Thoracic aorta (tissue), 2 donors: ENCODE results near the gene SYNPO. TPM values are rescaled to one million over a fixed set of nuclear protein-coding genes. Genes with fewer than 3 reads are reported as not detected.
A peak's percentile ranks its signal among the peaks of the same experiment; 100 is the strongest.

ENCODE experiments used
- ATAC-seq: fragments of 150-250 bp; one replicate; pipeline ENCODE4 v1.8.0; 2017; ENCODE audit warnings: low read depth; ENCODE audit not compliant: insufficient number of reproducible peaks, low FRiP score
- DNase-seq: peaks from one replicate; pipeline ENCODE4 v3.0.0-alpha.2; 2020; ENCODE audit warnings: low spot score
- H3K27ac ChIP-seq, 2 donors: fragments of 200-600 bp; sonication (generic); 1 replicate in 1 of 2; 2 replicates in 1 of 2; pipeline ENCODE4 v1.5.1; 2016; ENCODE audit warnings: mild to moderate bottlenecking in 2 of 2, moderate library complexity in 2 of 2
- H3K27me3 ChIP-seq: fragments of 200-600 bp; sonication (generic); replicated peaks from 2 replicates; pipeline ENCODE4 v1.6.0; 2016; ENCODE audit warnings: mild to moderate bottlenecking; ENCODE audit not compliant: insufficient read depth
- H3K36me3 ChIP-seq: fragments of 200-600 bp; sonication (generic); one replicate; pipeline ENCODE4 v1.5.1; 2016
- H3K4me1 ChIP-seq, 2 donors: fragments of 200-600 bp; sonication (generic); 1 replicate in 1 of 2; 2 replicates in 1 of 2; pipeline versions ENCODE4 v1.5.1 to v1.6.0; 2016; ENCODE audit warnings: low read depth in 2 of 2, mild to moderate bottlenecking in 1 of 2; ENCODE audit not compliant: control insufficient read depth in 1 of 2
- H3K4me3 ChIP-seq: fragments of 200-600 bp; sonication (generic); 2 replicates; pipeline ENCODE4 v1.5.1; 2016; ENCODE audit warnings: mild to moderate bottlenecking
- H3K9me3 ChIP-seq: fragments of 200-600 bp; sonication (generic); 2 replicates; pipeline ENCODE4 v1.5.1; 2016
- total RNA-seq, 2 donors: library from RNA; depleted of rRNA; stranded (reverse); fragments of >200 nt; gene quantifications; one replicate each; pipeline versions ENCODE4 v1.1.0 to v1.2.3, GENCODE V29; 2016
- TF ChIP-seq, protein P1 (sequence below): fragments of 200-600 bp; sonication (generic); IDR thresholded peaks from one replicate; pipeline ENCODE4 v1.5.1; 2019; ENCODE audit warnings: antibody characterized with exemption

The SYNPO gene
- total RNA-seq, 2 donors from 2014 or later, result 191 to 226 TPM

DNA sequence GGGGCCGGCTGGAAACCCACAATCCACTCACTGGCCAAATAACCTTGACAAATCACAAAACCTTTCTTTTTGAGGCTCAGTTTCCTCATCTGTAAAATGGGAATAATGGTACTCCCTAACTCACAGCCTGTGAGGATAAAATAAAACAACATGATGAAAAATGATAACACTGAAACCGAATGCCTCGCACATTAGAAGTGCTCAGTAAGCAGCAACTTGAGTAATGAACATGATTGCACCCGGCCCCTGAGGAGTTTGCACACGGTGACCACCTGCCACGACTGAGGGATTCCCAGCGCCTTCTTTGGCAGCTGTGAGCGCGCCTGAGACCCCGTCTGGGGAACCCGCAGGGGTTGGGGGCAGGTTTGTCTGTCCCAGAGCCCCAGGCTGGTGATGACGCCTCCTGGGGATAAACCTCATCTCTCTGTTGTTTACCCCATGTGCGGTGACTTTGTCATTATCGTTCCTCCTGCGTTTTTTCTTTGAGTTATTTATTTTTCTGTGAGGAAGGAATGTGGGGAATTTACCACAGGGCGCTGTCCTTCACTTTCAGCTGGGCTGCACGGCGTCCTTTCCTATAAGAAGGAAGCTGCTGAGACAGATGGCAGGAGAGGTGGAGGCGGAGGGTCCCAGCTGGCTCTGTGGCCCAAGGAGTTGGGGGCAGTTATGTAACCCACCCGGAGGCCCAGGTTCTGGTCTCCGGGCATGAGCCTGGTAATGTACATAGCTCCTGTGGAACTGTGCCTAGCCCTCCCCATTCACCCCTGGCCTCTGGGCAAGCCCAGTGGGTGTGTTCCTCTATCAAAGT, 3.0 kb upstream of the SYNPO start:
- Histone ChIP-seq H3K4me3 (peak overlapping the region; percentile 26), H3K27ac (peak overlapping the region; percentile 94 to 98), H3K36me3 (no peaks in the 10 kb centered on the region), H3K4me1 (peaks cover 74 to 97% of the 10 kb centered on the region in 2 donors), H3K9me3 (no peaks in the 10 kb centered on the region), H3K27me3 (no peaks in the 10 kb centered on the region)
- ATAC-seq (no peak), DNase-seq (no peak)
- TF ChIP-seq, protein P1, sequence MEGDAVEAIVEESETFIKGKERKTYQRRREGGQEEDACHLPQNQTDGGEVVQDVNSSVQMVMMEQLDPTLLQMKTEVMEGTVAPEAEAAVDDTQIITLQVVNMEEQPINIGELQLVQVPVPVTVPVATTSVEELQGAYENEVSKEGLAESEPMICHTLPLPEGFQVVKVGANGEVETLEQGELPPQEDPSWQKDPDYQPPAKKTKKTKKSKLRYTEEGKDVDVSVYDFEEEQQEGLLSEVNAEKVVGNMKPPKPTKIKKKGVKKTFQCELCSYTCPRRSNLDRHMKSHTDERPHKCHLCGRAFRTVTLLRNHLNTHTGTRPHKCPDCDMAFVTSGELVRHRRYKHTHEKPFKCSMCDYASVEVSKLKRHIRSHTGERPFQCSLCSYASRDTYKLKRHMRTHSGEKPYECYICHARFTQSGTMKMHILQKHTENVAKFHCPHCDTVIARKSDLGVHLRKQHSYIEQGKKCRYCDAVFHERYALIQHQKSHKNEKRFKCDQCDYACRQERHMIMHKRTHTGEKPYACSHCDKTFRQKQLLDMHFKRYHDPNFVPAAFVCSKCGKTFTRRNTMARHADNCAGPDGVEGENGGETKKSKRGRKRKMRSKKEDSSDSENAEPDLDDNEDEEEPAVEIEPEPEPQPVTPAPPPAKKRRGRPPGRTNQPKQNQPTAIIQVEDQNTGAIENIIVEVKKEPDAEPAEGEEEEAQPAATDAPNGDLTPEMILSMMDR, result no peak

- peaks cover 74 to 97% of the 10 kb centered on the region in 2 donors for H3K4me1 ChIP-seq
- peak overlapping the region; percentile 26 for H3K4me3 ChIP-seq
- H3K27ac ChIP-seq, result peak overlapping the region; percentile 94 to 98
- no peaks in the 10 kb centered on the region for H3K36me3 ChIP-seq
- H3K9me3 ChIP-seq, result no peaks in the 10 kb centered on the region
- no peak for ATAC-seq
- no peaks in the 10 kb centered on the region for H3K27me3 ChIP-seq
- TF ChIP-seq, protein P1, result no peak
- no peak for DNase-seq
Observed at GRCh38 chr5:150638053-150638444, 2.4 kb upstream of the SYNPO start.

GRCh38 chr5:150638488-150639376, 1.7 kb upstream of the SYNPO start:
- peaks cover 77 to 97% of the 10 kb centered on the region in 2 donors for H3K4me1 ChIP-seq
- H3K4me3 ChIP-seq, result no peak overlapping the region
- H3K9me3 ChIP-seq, result no peaks in the 10 kb centered on the region
- H3K36me3 ChIP-seq, result no peaks in the 10 kb centered on the region
- ATAC-seq (no peak), DNase-seq (no peak)
- TF ChIP-seq, protein P1, result no peak
- no peaks in the 10 kb centered on the region for H3K27me3 ChIP-seq
- peak overlapping the region; percentile 94 to 98 for H3K27ac ChIP-seq

DNA sequence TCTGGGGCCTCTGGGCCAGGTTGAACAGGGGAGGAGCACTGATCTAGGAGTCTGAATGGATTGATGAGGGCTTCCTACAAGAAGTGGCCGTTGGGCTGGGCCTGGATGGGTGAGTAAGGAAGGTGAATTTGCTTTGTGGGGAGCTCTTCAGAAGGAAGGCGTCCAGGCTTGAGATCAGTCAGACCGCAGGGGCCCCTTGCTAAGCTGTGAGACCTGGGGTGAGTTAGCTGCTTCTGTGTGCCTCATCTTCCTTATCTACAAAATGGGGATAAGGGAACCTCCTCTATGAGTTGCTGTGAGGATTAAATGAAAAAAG, 1.1 kb upstream of the SYNPO start:
- ATAC-seq, result no peak
- Histone ChIP-seq H3K4me1 (peaks cover 83 to 98% of the 10 kb centered on the region in 2 donors), H3K27ac (peak overlapping the region; percentile 94 to 98), H3K9me3 (no peaks in the 10 kb centered on the region), H3K36me3 (no peaks in the 10 kb centered on the region), H3K4me3 (no peak overlapping the region), H3K27me3 (no peaks in the 10 kb centered on the region)
- no peak for DNase-seq
- TF ChIP-seq, protein P1, result no peak

- H3K27ac ChIP-seq, result peak overlapping the region; percentile 94 to 98
- no peaks in the 10 kb centered on the region for H3K9me3 ChIP-seq
- H3K4me1 ChIP-seq, result peaks cover 87 to 98% of the 10 kb centered on the region in 2 donors
- TF ChIP-seq, protein P1, result no peak
- H3K4me3 ChIP-seq, result peak overlapping the region; percentile 0
- no peaks in the 10 kb centered on the region for H3K36me3 ChIP-seq
- no peaks in the 10 kb centered on the region for H3K27me3 ChIP-seq
- DNase-seq (no peak), ATAC-seq (no peak)
Observed at GRCh38 chr5:150639751-150640150, 709 bp upstream of the SYNPO start.
